Sigmoid colon (tissue), 7 donors: ENCODE measurements around the gene CDC42BPG. TPM values are rescaled to one million over a fixed set of nuclear protein-coding genes. Genes with fewer than 3 reads are reported as not detected.

Source experiments
- DNase-seq: peaks from one replicate; pipeline ENCODE4 v3.0.0-alpha.2; 2019
- H3K27ac ChIP-seq, 4 donors: fragments of 200-600 bp; sonication (generic); one replicate each; pipeline ENCODE4 v1.5.1; 2016 to 2019; ENCODE audit warnings: mild to moderate bottlenecking in 1 of 4
- H3K27me3 ChIP-seq, 3 donors: fragments of 200-600 bp; sonication (generic); one replicate each; pipeline ENCODE4 v1.5.1; 2019; ENCODE audit warnings: mild to moderate bottlenecking in 1 of 3
- H3K36me3 ChIP-seq, 4 donors: fragments of 200-600 bp; sonication (generic); one replicate each; pipeline ENCODE4 v1.5.1; 2016 to 2019
- H3K4me1 ChIP-seq, 4 donors: fragments of 200-600 bp; sonication (generic); one replicate each; pipeline ENCODE4 v1.5.1; 2017 to 2019
- H3K4me3 ChIP-seq, 4 donors: fragments of 200-600 bp; sonication (generic); one replicate each; pipeline ENCODE4 v1.5.1; 2017 to 2019; ENCODE audit warnings: mild to moderate bottlenecking in 2 of 4, moderate library complexity in 1 of 4
- H3K9me3 ChIP-seq, 4 donors: fragments of 200-600 bp in 3 of 4; sonication (generic) in 3 of 4; one replicate each; pipeline versions ENCODE4 v1.5.1 to v1.6.1; 2013 to 2019
- CTCF ChIP-seq, 4 experiments: fragments of 450-650 bp in 3 of 4; fragments of 200-600 bp in 1 of 4; IDR thresholded peaks; one replicate each; pipeline ENCODE4 v1.5.1; 2016 to 2019; ENCODE audit warnings: antibody characterized with exemption in 4 of 4, mild to moderate bottlenecking in 3 of 4, moderate library complexity in 2 of 4
- EP300 ChIP-seq, 4 donors: sonication (generic); formaldehyde crosslinking; IDR thresholded peaks; one replicate each; pipeline ENCODE4 v1.6.1; 2017; ENCODE audit warnings: antibody characterized with exemption in 4 of 4
- POLR2A ChIP-seq, 2 donors: fragments of 450-650 bp; IDR thresholded peaks; one replicate each; pipeline ENCODE4 v1.6.1; 2016; ENCODE audit warnings: antibody characterized with exemption in 2 of 2, mild to moderate bottlenecking in 2 of 2, moderate library complexity in 2 of 2
- POLR2AphosphoS5 ChIP-seq, 4 donors: sonication (generic); formaldehyde crosslinking; IDR thresholded peaks; one replicate each; pipeline ENCODE4 v1.6.1; 2017; ENCODE audit warnings: antibody characterized with exemption in 4 of 4
- WGBS, 2 donors: extraction: QIAGEN DNeasy Blood & Tissue Kit; methylation state at CpG; one replicate each; pipeline ENCODE4 v1.1.7; 2013; 5-methylcytosine and 5-hydroxymethylcytosine counted together
- intact Hi-C: fragments of 100-400 bp; cut with DNase I; formaldehyde crosslinking; loops from one replicate; pipeline ENCODE4 v1.15.1; 2023
- polyA plus RNA-seq, 3 donors: library from polyadenylated mRNA; stranded (reverse); fragments of 200-250 nt; gene quantifications; one replicate each; pipeline ENCODE4 v1.2.3, GENCODE V29; 2013
- total RNA-seq, 4 donors: library from RNA; depleted of rRNA; stranded (reverse); fragments of >200 nt; gene quantifications; one replicate each; pipeline ENCODE4 v1.1.0, GENCODE V29; 2016
- donor health status: healthy with polysubstance abuse.
- donor health status: Bipolar disorder and iron deficiency.
- donor health status: healthy.

CDC42BPG gene
- total and polyA plus RNA-seq, 7 donors = 0.16 to 39.8 (median 10.3) TPM; not detected in 1

- DNase-seq = no peak
- 36 to 62% methylated on average over 8 of the region's 8 CpGs for WGBS, 2 donors
- Histone ChIP-seq H3K4me1 (peaks cover 0 to 94% (median 92%) of the 10 kb centered on the region in 4 donors), H3K27me3 (no peaks in the 10 kb centered on the region), H3K27ac (peak overlapping the region; percentile 53 to 97 (median 97)), H3K9me3 (no peaks in the 10 kb centered on the region), H3K4me3 (no peak overlapping the region), H3K36me3 (peaks cover 5 to 24% (median 15%) of the 10 kb centered on the region in 4 donors)
- TF ChIP-seq POLR2AphosphoS5 (IDR thresholded peaks at IDR 0.05) = no peak
- no peak for TF ChIP-seq CTCF (IDR thresholded peaks at IDR 0.05)
- no peak for TF ChIP-seq POLR2A (IDR thresholded peaks at IDR 0.05)
- no peak for TF ChIP-seq EP300 (IDR thresholded peaks at IDR 0.05)
- intact Hi-C loops = no loop called here
These were observed 28.5 kb upstream of the CDC42BPG start for GRCh38 chr11:64872790-64873488.

GRCh38 chr11:64871492-64871891 lies 27.0 kb upstream of the CDC42BPG start:
- Histone ChIP-seq H3K36me3 (peaks cover 5 to 25% (median 15%) of the 10 kb centered on the region in 4 donors), H3K27ac (peak overlapping the region; percentile 94 to 97 (median 97)), H3K4me1 (peaks cover 0 to 94% (median 92%) of the 10 kb centered on the region in 4 donors), H3K27me3 (no peaks in the 10 kb centered on the region), H3K4me3 (no peak overlapping the region), H3K9me3 (no peaks in the 10 kb centered on the region)
- DNase-seq = no peak
- intact Hi-C loops = no loop called here
- TF ChIP-seq EP300 (IDR thresholded peaks at IDR 0.05) (no peak), POLR2AphosphoS5 (IDR thresholded peaks at IDR 0.05) (no peak), CTCF (IDR thresholded peaks at IDR 0.05) (no peak), POLR2A (IDR thresholded peaks at IDR 0.05) (no peak)
- WGBS, 2 donors = 48 to 77% methylated on average over 3 of the region's 3 CpGs

- intact Hi-C loops = no loop called here
- Histone ChIP-seq H3K27me3 (no peaks in the 10 kb centered on the region), H3K27ac (peak overlapping the region; percentile 94 to 97 (median 97)), H3K9me3 (no peaks in the 10 kb centered on the region), H3K36me3 (peaks cover 5 to 25% (median 15%) of the 10 kb centered on the region in 4 donors), H3K4me3 (peak overlapping the region in 2 of 4 donors; percentile 7 to 9), H3K4me1 (peaks cover 0 to 94% (median 92%) of the 10 kb centered on the region in 4 donors)
- DNase-seq = no peak
- TF ChIP-seq POLR2A (IDR thresholded peaks at IDR 0.05) (no peak), POLR2AphosphoS5 (IDR thresholded peaks at IDR 0.05) (peak in 2 of 4 donors; percentile 7 to 43), EP300 (IDR thresholded peaks at IDR 0.05) (no peak)
- 64 to 65% methylated on average over 20 of the region's 20 CpGs for WGBS, 2 donors
These were observed 26.5 kb upstream of the CDC42BPG start for GRCh38 chr11:64870893-64871466.

- intact Hi-C loops = no loop called here
These were observed 25.9 kb upstream of the CDC42BPG start for GRCh38 chr11:64870176-64870892.

More at GRCh38 chr11:64870176-64870892, 25.9 kb upstream of the CDC42BPG start:
- Histone ChIP-seq H3K4me1 (peaks cover 0 to 94% (median 92%) of the 10 kb centered on the region in 4 donors), H3K27ac (peak overlapping the region; percentile 94 to 97 (median 97)), H3K4me3 (peak overlapping the region in 2 of 4 donors; percentile 7 to 9), H3K9me3 (no peaks in the 10 kb centered on the region), H3K27me3 (no peaks in the 10 kb centered on the region), H3K36me3 (peaks cover 5 to 25% (median 15%) of the 10 kb centered on the region in 4 donors)
- no peak for TF ChIP-seq POLR2A (IDR thresholded peaks at IDR 0.05)
- no peak for TF ChIP-seq EP300 (IDR thresholded peaks at IDR 0.05)
- TF ChIP-seq CTCF (IDR thresholded peaks at IDR 0.05) = no peak
- TF ChIP-seq POLR2AphosphoS5 (IDR thresholded peaks at IDR 0.05) = no peak
- peak; percentile 81 for DNase-seq
- WGBS, 2 donors = 57 to 76% methylated on average over 19 of the region's 19 CpGs
